Measurements from ENCODE around the gene RIPOR3.
"Not testable (repeated sequence)": the region's sequence is repeated elsewhere in the genome, so short reads cannot be mapped to it uniquely, and the experiment has no call there.

Gene RIPOR3

GRCh38 chr20:50679753-50680104 lies 11.6 kb downstream of the RIPOR3 start:
- DNase-seq (ENCODE audit: low spot score), result no peak

- no peak for DNase-seq (ENCODE audit: low spot score)
Observed at GRCh38 chr20:50678169-50678898, 13.0 kb downstream of the RIPOR3 start.

DNA sequence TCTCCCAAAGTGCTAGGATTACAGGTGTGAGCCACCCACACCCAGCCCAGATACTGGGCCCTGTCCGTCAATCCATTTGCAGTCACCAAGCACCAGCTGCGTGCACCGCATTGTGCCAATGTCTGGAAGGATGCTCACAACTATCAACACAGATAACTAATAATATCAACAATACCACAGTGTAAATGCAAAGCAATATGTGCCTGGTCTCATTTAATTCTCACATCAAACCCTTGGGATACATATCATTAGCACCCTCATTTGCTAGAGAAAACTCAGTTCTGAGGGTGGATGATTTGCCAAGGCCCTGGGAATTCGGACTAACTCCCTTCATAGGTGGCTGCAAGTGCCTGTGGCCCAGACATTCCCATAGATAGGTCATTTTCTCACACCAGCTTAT lies 14.5 kb downstream of the RIPOR3 start:
- no peak for DNase-seq (ENCODE audit: low spot score)

DNA sequence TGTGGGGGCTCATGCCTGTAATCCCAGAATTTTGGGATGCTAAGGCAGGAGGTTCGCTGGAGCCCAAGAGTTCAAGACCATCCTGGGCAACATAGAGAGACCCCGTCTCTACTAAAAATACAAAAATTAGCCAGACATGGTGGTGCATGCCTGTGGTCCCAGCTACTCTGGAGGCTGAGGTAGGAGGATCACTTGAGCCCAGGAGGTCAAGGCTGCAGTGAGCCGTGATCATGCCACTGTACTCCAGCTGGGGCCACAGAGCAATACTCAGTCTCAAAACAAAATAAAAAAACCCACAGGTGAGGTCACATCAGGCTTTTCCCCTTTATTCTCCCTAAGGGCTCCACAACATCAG lies 15.0 kb downstream of the RIPOR3 start:
- not testable (repeated sequence) for DNase-seq (ENCODE audit: low spot score)

- no peak for DNase-seq (ENCODE audit: low spot score)
Observed at GRCh38 chr20:50675671-50676376, 15.5 kb downstream of the RIPOR3 start.

GRCh38 chr20:50674138-50674825 lies 17.1 kb downstream of the RIPOR3 start:
- DNase-seq (ENCODE audit: low spot score), result no peak

GRCh38 chr20:50673466-50674137 lies 17.7 kb downstream of the RIPOR3 start:
- DNase-seq (ENCODE audit: low spot score), result no peak

DNA sequence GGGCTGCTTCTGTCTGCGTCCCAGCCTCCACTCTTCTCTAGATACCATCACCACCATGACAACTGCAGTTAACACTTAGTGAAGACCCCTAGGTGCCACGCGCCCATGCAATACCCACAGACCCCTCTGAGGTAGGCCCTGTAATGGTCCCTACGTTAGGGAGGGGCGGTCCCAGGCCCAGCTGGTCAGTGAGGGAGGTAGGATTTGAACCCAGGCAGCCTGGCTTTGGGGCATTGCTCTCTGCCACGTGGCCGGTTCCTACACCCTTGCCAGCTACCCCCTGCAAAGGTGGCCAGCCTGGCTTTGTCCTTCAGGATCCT lies 18.2 kb downstream of the RIPOR3 start:
- DNase-seq (ENCODE audit: low spot score), result no peak

DNA sequence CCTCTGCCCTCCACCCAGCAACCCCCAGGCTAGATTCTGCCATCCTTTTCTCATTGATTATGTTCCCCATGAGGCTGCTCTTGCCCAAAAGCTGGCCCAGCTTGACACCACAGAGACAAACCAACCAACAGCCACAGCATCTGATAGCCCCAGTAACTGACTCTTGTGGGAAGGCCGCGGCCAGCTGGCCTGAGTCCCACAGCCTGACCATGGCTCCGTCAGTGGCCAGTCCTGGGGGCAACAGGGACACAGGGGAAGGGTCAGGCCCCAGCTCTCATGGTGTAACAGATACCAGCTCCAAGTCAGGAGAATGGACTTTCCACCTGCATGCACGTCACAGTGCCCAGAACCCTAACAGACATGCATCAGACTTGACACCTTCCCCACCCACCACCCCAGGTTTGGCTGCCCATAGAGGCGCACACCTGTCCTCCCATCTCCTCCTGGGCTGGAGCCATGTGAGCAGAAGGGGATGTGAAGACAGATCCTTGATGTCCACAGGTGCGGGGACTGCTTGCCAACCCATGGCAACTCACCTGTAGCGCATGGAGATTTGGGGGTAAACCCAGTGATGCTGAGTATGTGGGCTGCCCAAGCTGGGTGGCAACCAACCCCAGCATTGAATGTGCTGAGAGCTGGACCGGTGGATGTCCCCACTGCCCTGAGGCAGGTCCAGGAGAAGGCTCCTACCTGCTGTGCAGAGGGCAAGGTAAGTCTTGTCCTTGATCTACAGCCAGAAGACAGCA lies 18.8 kb downstream of the RIPOR3 start:
- no peak for DNase-seq (ENCODE audit: low spot score)

- DNase-seq (ENCODE audit: low spot score), result no peak
Observed at GRCh38 chr20:50671626-50672025, 19.7 kb downstream of the RIPOR3 start.

- not testable (repeated sequence) for DNase-seq (ENCODE audit: low spot score)
Observed at GRCh38 chr20:50671010-50671409, 20.3 kb downstream of the RIPOR3 start.

GRCh38 chr20:50670126-50670862 lies 21.0 kb downstream of the RIPOR3 start:
- DNase-seq (ENCODE audit: low spot score), result no peak

GRCh38 chr20:50668798-50669197 lies 22.5 kb downstream of the RIPOR3 start:
- DNase-seq (ENCODE audit: low spot score), result no peak

- no peak for DNase-seq (ENCODE audit: low spot score)
Observed at GRCh38 chr20:50668326-50668725, 23.0 kb downstream of the RIPOR3 start.

DNA sequence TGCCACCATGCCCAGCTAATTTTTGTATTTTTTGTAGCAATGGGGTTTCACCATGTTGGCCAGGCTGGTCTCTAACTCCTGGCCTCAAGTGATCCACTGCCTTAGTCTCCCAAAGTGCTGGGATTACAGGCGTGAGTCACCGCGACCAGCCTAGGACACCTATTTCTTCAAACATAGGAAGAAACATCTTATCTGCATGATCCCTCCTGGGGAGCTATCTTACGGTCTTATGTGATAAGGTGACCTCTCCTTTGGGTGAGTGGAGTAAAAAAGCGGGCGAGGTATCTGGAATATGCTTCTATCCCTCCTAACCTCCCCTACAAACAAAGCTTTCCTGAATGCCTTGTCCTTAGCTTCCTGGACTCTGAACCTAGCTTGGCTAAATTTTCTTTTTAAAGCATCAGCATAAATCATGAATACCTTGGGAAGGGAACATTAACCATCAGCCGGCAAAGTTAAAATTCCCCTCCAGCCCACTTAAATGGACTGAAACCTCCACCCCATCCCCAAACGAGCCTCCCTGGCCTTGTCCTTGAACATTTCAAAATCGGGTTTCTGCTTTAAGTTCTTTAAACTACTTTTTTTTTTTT lies 24.5 kb downstream of the RIPOR3 start:
- DNase-seq (ENCODE audit: low spot score), result no peak

GRCh38 chr20:50664254-50664653 lies 27.1 kb downstream of the RIPOR3 start:
- no peak for DNase-seq (ENCODE audit: low spot score)

DNA sequence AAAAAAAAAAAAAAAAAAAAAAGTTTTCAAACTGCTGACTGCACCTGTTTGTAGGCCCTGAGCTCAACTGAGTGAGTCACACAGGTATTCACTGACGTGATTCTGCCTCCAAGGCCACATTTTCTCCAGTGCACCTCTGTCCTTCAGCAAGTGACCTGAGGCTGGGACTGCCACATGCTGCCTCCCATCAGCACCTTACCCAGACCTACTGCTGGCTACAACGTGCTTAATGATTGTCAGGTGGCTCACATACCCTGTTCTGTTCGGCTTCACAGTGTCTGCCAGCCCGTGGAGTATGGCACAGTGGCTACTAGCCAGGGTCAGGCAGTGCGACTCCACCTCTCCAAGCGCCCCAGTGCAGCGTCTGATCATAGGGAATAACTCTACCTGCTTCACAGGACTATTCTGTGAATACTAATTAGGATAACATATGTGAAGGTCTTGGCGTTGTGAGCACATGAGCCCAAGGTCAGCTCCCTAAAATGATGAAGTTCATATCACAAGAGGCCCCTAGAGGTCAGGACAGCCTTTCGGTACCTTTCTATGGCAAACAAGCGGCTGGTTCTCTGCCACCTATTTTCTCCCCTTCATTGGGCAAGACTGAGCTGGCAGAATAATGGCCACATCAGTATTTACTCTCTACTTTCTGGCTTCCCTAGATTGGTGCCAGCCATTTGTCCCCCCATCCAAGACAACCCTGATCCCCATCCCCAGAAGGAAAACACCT lies 28.1 kb downstream of the RIPOR3 start:
- DNase-seq (ENCODE audit: low spot score), result peak; percentile 41

- no peak for DNase-seq (ENCODE audit: low spot score)
Observed at GRCh38 chr20:50659975-50660670, 31.2 kb downstream of the RIPOR3 start.

- peak; percentile 92 for DNase-seq (ENCODE audit: low spot score)
Observed at GRCh38 chr20:50658804-50659380, 32.5 kb downstream of the RIPOR3 start.
